HEK293 (cell line): ENCODE results near the gene PYGM.

Experiments used
- CTCF ChIA-PET: fragments of 350-600 bp; formaldehyde crosslinking; extraction: SDS; loops from one replicate; lab custom pipeline; 2021; ENCODE audit warnings: antibody characterized with exemption; lab: Yijun Ruan, JAX
- POLR2A ChIA-PET: fragments of 300-600 bp; formaldehyde crosslinking; extraction: SDS; loops from one replicate; lab custom pipeline; 2020; ENCODE audit warnings: antibody characterized with exemption, inconsistent platforms; lab: Yijun Ruan, JAX
- H3K27ac ChIP-seq: fragments of 200-500 bp; sonication (Bioruptor generic); 2 replicates; pipeline ENCODE4 v1.5.1; 2014; ENCODE audit warnings: low read depth, low read length, control low read depth, inconsistent platforms; ENCODE audit errors: extremely low read depth
- H3K36me3 ChIP-seq, 2 experiments: fragments of 200-500 bp in 1 of 2; sonication (Bioruptor generic) in 1 of 2; 1 replicate in 1 of 2; 2 replicates in 1 of 2; pipeline ENCODE4 v1.5.1; 2014 to 2017; ENCODE audit warnings: inconsistent platforms in 2 of 2, low read length in 2 of 2; ENCODE audit not compliant: control insufficient read depth in 2 of 2, insufficient read depth in 1 of 2
- H3K4me1 ChIP-seq: fragments of 200-500 bp; sonication (Bioruptor generic); 2 replicates; pipeline ENCODE4 v1.5.1; 2014; ENCODE audit warnings: mild to moderate bottlenecking, low read length, inconsistent platforms; ENCODE audit not compliant: control insufficient read depth, insufficient read depth
- H3K4me3 ChIP-seq: 2 replicates; pipeline ENCODE4 v1.5.1; 2011; ENCODE audit warnings: low read depth, mild to moderate bottlenecking, control low read depth, low read length, moderate library complexity
- H3K9me3 ChIP-seq: fragments of 200-500 bp; sonication (Bioruptor generic); 2 replicates; pipeline ENCODE4 v1.5.1; 2014; ENCODE audit warnings: low read depth, low read length, inconsistent platforms; ENCODE audit not compliant: control insufficient read depth, insufficient read depth
- EGR2 ChIP-seq: fragments of 450-650 bp; formaldehyde crosslinking; IDR thresholded peaks from 2 replicates; pipeline ENCODE4 v1.5.1; 2016; ENCODE audit warnings: low read depth, missing biosample characterization, missing genetic modification characterization
- KLF17 ChIP-seq: fragments of 450-650 bp; formaldehyde crosslinking; IDR thresholded peaks from 2 replicates; pipeline ENCODE4 v1.5.1; 2016; ENCODE audit warnings: missing biosample characterization, missing genetic modification characterization
- SP3 ChIP-seq: fragments of 450-650 bp; formaldehyde crosslinking; IDR thresholded peaks from 2 replicates; pipeline ENCODE4 v1.5.1; 2016; ENCODE audit warnings: missing biosample characterization, missing genetic modification characterization
- ZBTB1 ChIP-seq: fragments of 450-650 bp; formaldehyde crosslinking; IDR thresholded peaks from 2 replicates; pipeline ENCODE4 v1.5.1; 2016; ENCODE audit warnings: missing biosample characterization, missing genetic modification characterization
- ZBTB20 ChIP-seq: fragments of 450-650 bp; formaldehyde crosslinking; IDR thresholded peaks from 2 replicates; pipeline ENCODE4 v1.5.1; 2016; ENCODE audit warnings: missing biosample characterization, missing genetic modification characterization
- ZFHX2 ChIP-seq: fragments of 450-650 bp; formaldehyde crosslinking; conservative IDR thresholded peaks from 2 replicates; pipeline ENCODE4 v1.5.1; 2016; ENCODE audit warnings: missing biosample characterization, missing genetic modification characterization
- ZIC2 ChIP-seq: fragments of 450-650 bp; formaldehyde crosslinking; IDR thresholded peaks from 2 replicates; pipeline ENCODE4 v1.5.1; 2016; ENCODE audit warnings: missing biosample characterization, missing genetic modification characterization
- ZNF416 ChIP-seq: fragments of 450-650 bp; formaldehyde crosslinking; IDR thresholded peaks from 2 replicates; pipeline ENCODE4 v1.5.1; 2016; ENCODE audit warnings: missing biosample characterization, missing genetic modification characterization
- ZNF768 ChIP-seq: fragments of 450-650 bp; formaldehyde crosslinking; IDR thresholded peaks from 2 replicates; pipeline ENCODE4 v1.5.1; 2018; ENCODE audit warnings: missing biosample characterization, mild to moderate bottlenecking, missing genetic modification characterization
- ZNF776 ChIP-seq: fragments of 450-650 bp; formaldehyde crosslinking; IDR thresholded peaks from 2 replicates; pipeline ENCODE4 v1.5.0; 2017; ENCODE audit warnings: missing biosample characterization, missing genetic modification characterization, borderline replicate concordance

PYGM gene

GRCh38 chr11:64718780-64719124, 41.0 kb downstream of the PYGM start:
- CTCF ChIA-PET = interaction anchor here (0.7 to 1.1 kb wide), 3 partner anchors 28 to 30 kb away, joined by 3 to 4 read pairs (median 4); no protein-coding TSS in a partner anchor
- Histone ChIP-seq H3K9me3 (no peaks in the 10 kb centered on the region), H3K4me1 (no peaks in the 10 kb centered on the region), H3K27ac (no peak overlapping the region), H3K36me3 (no peaks in the 10 kb centered on the region), H3K4me3 (no peak overlapping the region)
- POLR2A ChIA-PET = no interaction called here
- TF ChIP-seq ZNF768 (tag by site-specific recombination) = peak; percentile 69; the same call in 1 of the 2 replicates
- TF ChIP-seq ZNF776 (tag by site-specific recombination) = no peak

GRCh38 chr11:64718084-64718779, 41.5 kb downstream of the PYGM start:
- no peak for TF ChIP-seq ZNF416 (tag by site-specific recombination)
- TF ChIP-seq ZFHX2 (tag by site-specific recombination) = peak; percentile 84
- TF ChIP-seq EGR2 (tag by site-specific recombination) = peak; percentile 89
- 0 out of 2 replicates have a peak, but pooled peaks have one; percentile 17 for TF ChIP-seq ZBTB20
- ChIA-PET CTCF (interaction anchor here (0.7 to 1.9 kb wide), 5 partner anchors 22 to 67 kb away, joined by 3 to 5 read pairs (median 4); no protein-coding TSS in a partner anchor), POLR2A (interaction anchor here (0.7 kb wide), 1 partner anchor 15 kb away, joined by 3 read pairs; no protein-coding TSS in a partner anchor)
- Histone ChIP-seq H3K27ac (no peak overlapping the region), H3K4me1 (no peaks in the 10 kb centered on the region), H3K4me3 (no peak overlapping the region), H3K9me3 (no peaks in the 10 kb centered on the region), H3K36me3 (no peaks in the 10 kb centered on the region)

- Histone ChIP-seq H3K9me3 (no peaks in the 10 kb centered on the region), H3K4me3 (no peak overlapping the region), H3K36me3 (no peaks in the 10 kb centered on the region), H3K27ac (no peak overlapping the region), H3K4me1 (no peaks in the 10 kb centered on the region)
- peak; percentile 16; the same call in 1 of the 2 replicates for TF ChIP-seq ZIC2 (tag by site-specific recombination)
- no peak for TF ChIP-seq KLF17 (tag by site-specific recombination)
- peak; percentile 57 for TF ChIP-seq ZFHX2 (tag by site-specific recombination)
- TF ChIP-seq SP3 = no peak
- peak; percentile 17; the same call in 1 of the 2 replicates for TF ChIP-seq EGR2 (tag by site-specific recombination)
- ChIA-PET POLR2A (no interaction called here), CTCF (interaction anchor here (0.7 to 2.6 kb wide), 4 partner anchors 21 to 400 kb away, joined by 3 to 11 read pairs (median 4); partner anchors contain the start of genes PRDX5 and TRMT112)
Observed at GRCh38 chr11:64717268-64717578, 42.6 kb downstream of the PYGM start.

- no peak overlapping the region for H3K4me3 ChIP-seq
- H3K4me1 ChIP-seq = no peaks in the 10 kb centered on the region
- CTCF ChIA-PET = interaction anchor here (0.5 to 2.6 kb wide), 4 partner anchors 28 to 399 kb away, joined by 3 to 11 read pairs (median 4); partner anchors contain the start of genes PRDX5 and TRMT112
- no peaks in the 10 kb centered on the region for H3K36me3 ChIP-seq
- H3K27ac ChIP-seq = no peak overlapping the region
- no peak for TF ChIP-seq ZBTB1 (tag by site-specific recombination)
- TF ChIP-seq EGR2 (tag by site-specific recombination) = 0 out of 2 replicates have a peak, but pooled peaks have one; percentile 46
- TF ChIP-seq, all 188 proteins: peak for 1
- H3K9me3 ChIP-seq = no peaks in the 10 kb centered on the region
- POLR2A ChIA-PET = interaction anchor here (0.6 kb wide), 1 partner anchor 618 kb away, joined by 4 read pairs; no protein-coding TSS in a partner anchor
Observed at GRCh38 chr11:64716473-64717267, 43.1 kb downstream of the PYGM start.
